K562 (cell line): ENCODE results near the gene ARMH1. TPM values are rescaled to one million over a fixed set of nuclear protein-coding genes. Genes with fewer than 3 reads are reported as not detected.

Source experiments
- ATAC-seq: fragments of 200-7000 bp; cut with Tn5 transposase; 3 replicates; pipeline ENCODE4 v1.9.1; 2020; ENCODE audit warnings: moderate library complexity
- BruUV-seq: library from RNA; stranded (reverse); fragments of 400-500 nt; replicated peaks from 2 replicates; lab custom pipeline; 2021; lab: Mats Ljungman, UMichigan
- CTCF ChIA-PET: fragments of 300-600 bp; formaldehyde crosslinking; extraction: SDS; loops from one replicate; lab custom pipeline; 2021; ENCODE audit warnings: low intra/inter-chr PET ratio; lab: Yijun Ruan, JAX
- POLR2A ChIA-PET: fragments of 300-600, 350-650 bp; sonication (Branson Sonifier 250); formaldehyde crosslinking; extraction: SDS; loops from one replicate; lab custom pipeline; 2021; ENCODE audit warnings: antibody characterized with exemption, inconsistent platforms; lab: Yijun Ruan, JAX
- DNase-seq, 4 experiments: peaks; one replicate each; pipeline versions ENCODE4 v3.0.0 to v3.0.0-alpha.2; 2011 to 2018; ENCODE audit warnings: low spot score in 3 of 4, mixed read lengths in 3 of 4; ENCODE audit errors: extremely low read depth in 1 of 4
- FAIRE-seq: peaks from 2 replicates; lab custom pipeline; 2011; peaks lifted over from hg19 to GRCh38; lab: Jason Lieb, UNC
- H2AFZ ChIP-seq: 2 replicates; pipeline ENCODE4 v1.6.0; 2011; ENCODE audit warnings: low read depth, low read length, control low read depth, inconsistent platforms
- H3K27ac ChIP-seq: fragments of 200-600 bp; 3 replicates; pipeline ENCODE4 v1.8.0; 2011; ENCODE audit warnings: low read depth, mild to moderate bottlenecking, control low read depth, inconsistent platforms, low read length, moderate library complexity, mixed read lengths; ENCODE audit errors: extremely low read depth
- H3K27me3 ChIP-seq, 2 experiments: fragments of 300-600 bp in 1 of 2; 2 replicates in 1 of 2; 3 replicates in 1 of 2; pipeline versions ENCODE4 v1.6.0 to v1.8.0; 2011; ENCODE audit warnings: inconsistent platforms in 2 of 2, low read length in 2 of 2, mild to moderate bottlenecking in 1 of 2, mixed read lengths in 1 of 2, moderate library complexity in 1 of 2; ENCODE audit not compliant: control insufficient read depth in 2 of 2, insufficient read depth in 2 of 2
- H3K36me3 ChIP-seq: fragments of 300-600 bp; 3 replicates; pipeline ENCODE4 v1.8.0; 2011; ENCODE audit warnings: mild to moderate bottlenecking, low read length, inconsistent platforms; ENCODE audit not compliant: control insufficient read depth, insufficient read depth
- H3K4me1 ChIP-seq, 2 experiments: fragments of 200-600 bp in 1 of 2; replicated peaks in 1 of 2; 2 replicates in 1 of 2; 3 replicates in 1 of 2; pipeline versions ENCODE4 v1.5.1 to v1.8.0; 2011; ENCODE audit warnings: inconsistent platforms in 2 of 2, low read length in 2 of 2, mild to moderate bottlenecking in 1 of 2, mixed read lengths in 1 of 2, moderate library complexity in 1 of 2; ENCODE audit not compliant: control insufficient read depth in 2 of 2, insufficient read depth in 2 of 2
- H3K4me2 ChIP-seq: 2 replicates; pipeline ENCODE4 v1.6.1; 2011; ENCODE audit warnings: low read length, control low read depth, inconsistent platforms, mixed read lengths; ENCODE audit not compliant: insufficient read depth
- H3K4me3 ChIP-seq: fragments of 200-600 bp; sonication (generic), shearing (Covaris generic); 2 replicates; pipeline ENCODE4 v1.5.1; 2016; ENCODE audit warnings: control low read depth, inconsistent platforms
- H3K79me2 ChIP-seq: fragments of 200-600 bp; 3 replicates; pipeline ENCODE4 v1.8.0; 2011; ENCODE audit warnings: low read length, inconsistent platforms; ENCODE audit not compliant: control insufficient read depth, insufficient read depth
- H3K9ac ChIP-seq, 2 experiments: 2 replicates each; pipeline versions ENCODE4 v1.6.0 to v1.6.1; 2011; ENCODE audit warnings: low read depth in 2 of 2, low read length in 2 of 2, control low read depth in 1 of 2, inconsistent platforms in 1 of 2, mild to moderate bottlenecking in 1 of 2, mixed read lengths in 1 of 2; ENCODE audit not compliant: insufficient read depth in 1 of 2
- H3K9me1 ChIP-seq: one replicate; pipeline ENCODE4 v1.6.0; 2011; ENCODE audit warnings: inconsistent platforms, mild to moderate bottlenecking, low read length, moderate library complexity; ENCODE audit not compliant: control insufficient read depth, insufficient read depth
- H3K9me3 ChIP-seq: replicated peaks from 2 replicates; pipeline ENCODE4 v1.5.1; 2011; ENCODE audit warnings: low read depth, low read length, inconsistent platforms; ENCODE audit not compliant: control insufficient read depth, insufficient read depth
- H4K20me1 ChIP-seq: replicated peaks from 2 replicates; pipeline ENCODE4 v1.6.1; 2011; ENCODE audit warnings: low read length, inconsistent platforms, mixed read lengths; ENCODE audit not compliant: control insufficient read depth, insufficient read depth
- AFF4 ChIP-seq: sonication (generic); formaldehyde crosslinking; IDR thresholded peaks from 2 replicates; pipeline ENCODE4 v1.8.0; 2023; ENCODE audit warnings: mild to moderate bottlenecking, missing genetic modification reagents
- ZBTB33 ChIP-seq: sonication (generic); formaldehyde crosslinking; IDR thresholded peaks from 2 replicates; pipeline ENCODE4 v1.8.1; 2023; ENCODE audit warnings: mild to moderate bottlenecking, missing genetic modification reagents
- WGBS: fragments of 100-300 bp; shearing (Covaris generic); methylation state at CpG from one replicate; pipeline ENCODE4 v1.1.6; 2016; ENCODE audit warnings: low coverage, mixed read lengths; ENCODE audit not compliant: insufficient coverage; ENCODE audit errors: missing lambda C conversion rate; 5-methylcytosine and 5-hydroxymethylcytosine counted together
- in situ Hi-C: fragments of 300-500 bp; cut with MboI; formaldehyde crosslinking; loops from 4 replicates; pipeline ENCODE4 v1.15.0; 2018; ENCODE audit warnings: inconsistent platforms, mixed read lengths
- intact Hi-C: fragments of 100-400 bp; cut with micrococcal nuclease; formaldehyde crosslinking; loops from 2 replicates; pipeline ENCODE4 v1.14.2; 2022
- polyA plus RNA-seq, 8 experiments: library from polyadenylated mRNA; depleted of rRNA in 4 of 8; stranded (reverse) in 5 of 8; unstranded in 3 of 8; fragments of >200 nt; fragmentation: Nextera tagmentation in 2 of 8; fragmentation: Illumina TruSeq in 1 of 8; extraction: Ambion mirVana in 2 of 8; extraction: Trizol in 1 of 8; gene quantifications; 2 replicates each; pipeline versions ENCODE4 v1.2.1 to v1.2.3, GENCODE V29; 2011 to 2014; ENCODE audit warnings: inconsistent platforms in 1 of 8, missing spikeins in 1 of 8
- total RNA-seq, 7 experiments: library from RNA; depleted of rRNA in 6 of 7; stranded (reverse); fragments of >200 nt in 6 of 7; fragmentation: Illumina TruSeq in 2 of 7; extraction: Trizol in 2 of 7; gene quantifications; 2 replicates each; pipeline versions ENCODE4 v1.2.1 to v1.2.3, GENCODE V29; 2011 to 2021; ENCODE audit warnings: low replicate concordance in 1 of 7

Gene ARMH1
- total and polyA plus RNA-seq, 9 of the 15 experiments (the other 6 are each of a cell fraction or from before 2014, with no cell fraction given), result 0.41 TPM; not detected in 8

- H3K27me3 ChIP-seq, result no peaks in the 10 kb centered on the region
- H3K9me1 ChIP-seq, result no peaks in the 10 kb centered on the region
- ATAC-seq (no peak), FAIRE-seq (no peak), DNase-seq (no peak)
- H3K4me2 ChIP-seq, result no peak overlapping the region
- in situ Hi-C loops, result loop anchor here (10.0 kb wide), 1 partner anchor 580 kb away; no protein-coding TSS in a partner anchor
- WGBS, result 82% methylated on average over 24 of the region's 27 CpGs
- H3K9ac ChIP-seq, result peak overlapping the region in 1 of 2 experiments; percentile 22; a peak in 1 of 4 replicates
- H3K4me3 ChIP-seq, result no peak overlapping the region
- no peak overlapping the region for H3K27ac ChIP-seq
- no TSS peak for BruUV-seq
- no peaks in the 10 kb centered on the region for H3K36me3 ChIP-seq
- no peaks in the 10 kb centered on the region for H4K20me1 ChIP-seq
- ChIA-PET POLR2A (interaction anchor here (0.5 to 2.6 kb wide), 8 partner anchors 11 to 858 kb away, joined by 3 to 16 read pairs (median 3); partner anchors contain the start of gene RPS8), CTCF (no interaction called here)
- no peaks in the 10 kb centered on the region for H3K79me2 ChIP-seq
- peaks cover 19 to 27% of the 10 kb centered on the region in 2 experiments for H3K4me1 ChIP-seq
- TF ChIP-seq AFF4 (CRISPR knock-in tag), result no peak
- TF ChIP-seq ZBTB33, result 0 out of 2 replicates have a peak, but pooled peaks have one; percentile 0
- H3K9me3 ChIP-seq, result no peaks in the 10 kb centered on the region
- no peak overlapping the region for H2AFZ ChIP-seq
- intact Hi-C loops, result no loop called here
Observed at GRCh38 chr1:44724955-44725698, 50.6 kb downstream of the ARMH1 start.
